ENCODE data around the gene PLXNA1. TPM values are rescaled to one million over a fixed set of nuclear protein-coding genes. Genes with fewer than 3 reads are reported as not detected.

Gene PLXNA1
- total RNA-seq, 1 donor from 2014 or later: 34.7 TPM

DNA sequence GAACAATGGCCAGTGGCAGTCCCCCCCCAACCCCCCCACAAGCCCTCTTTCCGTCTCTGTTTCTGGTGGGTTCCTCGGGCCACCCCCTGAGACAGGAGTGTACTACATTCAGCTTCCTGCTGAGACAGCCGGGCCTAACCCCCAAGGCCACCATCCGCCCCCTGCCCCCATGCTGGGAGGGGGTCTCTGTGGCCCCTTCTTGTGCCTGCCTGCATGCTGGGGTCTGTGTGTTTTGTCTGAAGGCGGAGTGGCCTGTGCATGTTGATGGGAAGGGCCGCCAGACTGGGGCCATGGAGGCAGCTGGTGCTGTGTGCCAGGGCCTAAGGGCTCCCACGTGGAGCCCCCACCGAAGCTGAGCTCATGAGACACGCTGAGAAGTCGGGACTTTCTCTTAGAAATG is 26.6 kb downstream of the PLXNA1 start:
- DNase-seq (ENCODE audit: low spot score): no peak
- Histone ChIP-seq H3K4me3 (no peak overlapping the region), H3K4me1 (no peaks in the 10 kb centered on the region), H3K79me2 (ENCODE audit: low read depth) (no peaks in the 10 kb centered on the region), H3F3A (ENCODE audit: low read depth) (no peaks in the 10 kb centered on the region), H3K36me3 (no peaks in the 10 kb centered on the region), H3K9me3 (ENCODE audit: low read depth) (no peaks in the 10 kb centered on the region), H2AFZ (replicated peaks) (no peak overlapping the region), H3K4me2 (no peak overlapping the region), H3K9ac (no peak overlapping the region), H3K27me3 (no peaks in the 10 kb centered on the region), H3K27ac (no peak overlapping the region), H4K20me1 (ENCODE audit: low read depth) (peaks cover 43% of the 10 kb centered on the region)
- Mint-ChIP-seq H3K4me1 (peaks cover 21% of the 10 kb centered on the region), H3K27me3 (ENCODE audit: insufficient read depth, low read depth) (peaks cover 2% of the 10 kb centered on the region), H3K27ac (peak overlapping the region; percentile 76), H3K9me3 (no peaks in the 10 kb centered on the region), H3K4me3 (no peak overlapping the region), H3K36me3 (peaks cover 11% of the 10 kb centered on the region)
- TF ChIP-seq EZH2 (IDR thresholded peaks at IDR 0.05) (no peak), EZH2phosphoT487 (IDR thresholded peaks at IDR 0.05) (no peak)
- TF ChIP-seq, protein P1, sequence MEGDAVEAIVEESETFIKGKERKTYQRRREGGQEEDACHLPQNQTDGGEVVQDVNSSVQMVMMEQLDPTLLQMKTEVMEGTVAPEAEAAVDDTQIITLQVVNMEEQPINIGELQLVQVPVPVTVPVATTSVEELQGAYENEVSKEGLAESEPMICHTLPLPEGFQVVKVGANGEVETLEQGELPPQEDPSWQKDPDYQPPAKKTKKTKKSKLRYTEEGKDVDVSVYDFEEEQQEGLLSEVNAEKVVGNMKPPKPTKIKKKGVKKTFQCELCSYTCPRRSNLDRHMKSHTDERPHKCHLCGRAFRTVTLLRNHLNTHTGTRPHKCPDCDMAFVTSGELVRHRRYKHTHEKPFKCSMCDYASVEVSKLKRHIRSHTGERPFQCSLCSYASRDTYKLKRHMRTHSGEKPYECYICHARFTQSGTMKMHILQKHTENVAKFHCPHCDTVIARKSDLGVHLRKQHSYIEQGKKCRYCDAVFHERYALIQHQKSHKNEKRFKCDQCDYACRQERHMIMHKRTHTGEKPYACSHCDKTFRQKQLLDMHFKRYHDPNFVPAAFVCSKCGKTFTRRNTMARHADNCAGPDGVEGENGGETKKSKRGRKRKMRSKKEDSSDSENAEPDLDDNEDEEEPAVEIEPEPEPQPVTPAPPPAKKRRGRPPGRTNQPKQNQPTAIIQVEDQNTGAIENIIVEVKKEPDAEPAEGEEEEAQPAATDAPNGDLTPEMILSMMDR (IDR thresholded peaks at IDR 0.05): no peak

- Histone ChIP-seq H2AFZ (replicated peaks) (no peak overlapping the region), H3K4me3 (no peak overlapping the region), H4K20me1 (ENCODE audit: low read depth) (peaks cover 53% of the 10 kb centered on the region), H3K79me2 (ENCODE audit: low read depth) (no peaks in the 10 kb centered on the region), H3K36me3 (no peaks in the 10 kb centered on the region), H3F3A (ENCODE audit: low read depth) (no peaks in the 10 kb centered on the region), H3K9me3 (ENCODE audit: low read depth) (no peaks in the 10 kb centered on the region), H3K4me2 (no peak overlapping the region), H3K4me1 (no peaks in the 10 kb centered on the region), H3K27ac (no peak overlapping the region), H3K27me3 (no peaks in the 10 kb centered on the region), H3K9ac (no peak overlapping the region)
- H3K27me3 Mint-ChIP-seq (ENCODE audit: insufficient read depth, low read depth): peaks cover 2% of the 10 kb centered on the region
- H3K9me3 Mint-ChIP-seq: no peaks in the 10 kb centered on the region
- peaks cover 35% of the 10 kb centered on the region for H3K4me1 Mint-ChIP-seq
- H3K4me3 Mint-ChIP-seq: no peak overlapping the region
- no peak overlapping the region for H3K27ac Mint-ChIP-seq
- H3K36me3 Mint-ChIP-seq: peaks cover 11% of the 10 kb centered on the region
- TF ChIP-seq EZH2 (IDR thresholded peaks at IDR 0.05): no peak
- no peak for TF ChIP-seq EZH2phosphoT487 (IDR thresholded peaks at IDR 0.05)
- no peak for DNase-seq (ENCODE audit: low spot score)
These were observed 28.5 kb downstream of the PLXNA1 start for GRCh38 chr3:127011270-127011992.

GRCh38 chr3:127012091-127012490 is 29.2 kb downstream of the PLXNA1 start:
- Mint-ChIP-seq H3K27ac (no peak overlapping the region), H3K27me3 (ENCODE audit: insufficient read depth, low read depth) (peaks cover 2% of the 10 kb centered on the region), H3K4me1 (peaks cover 36% of the 10 kb centered on the region), H3K36me3 (peaks cover 7% of the 10 kb centered on the region), H3K9me3 (no peaks in the 10 kb centered on the region), H3K4me3 (no peak overlapping the region)
- Histone ChIP-seq H3F3A (ENCODE audit: low read depth) (no peaks in the 10 kb centered on the region), H3K9ac (no peak overlapping the region), H3K79me2 (ENCODE audit: low read depth) (no peaks in the 10 kb centered on the region), H2AFZ (replicated peaks) (no peak overlapping the region), H3K4me3 (no peak overlapping the region), H3K36me3 (no peaks in the 10 kb centered on the region), H3K27ac (no peak overlapping the region), H3K9me3 (ENCODE audit: low read depth) (no peaks in the 10 kb centered on the region), H3K27me3 (no peaks in the 10 kb centered on the region), H3K4me2 (no peak overlapping the region), H4K20me1 (ENCODE audit: low read depth) (peaks cover 53% of the 10 kb centered on the region), H3K4me1 (no peaks in the 10 kb centered on the region)
- TF ChIP-seq EZH2phosphoT487 (IDR thresholded peaks at IDR 0.05) (no peak), EZH2 (IDR thresholded peaks at IDR 0.05) (no peak)
- TF ChIP-seq, protein P1 (IDR thresholded peaks at IDR 0.05): no peak
- DNase-seq (ENCODE audit: low spot score): no peak

GRCh38 chr3:127013181-127013580 is 30.3 kb downstream of the PLXNA1 start:
- no peaks in the 10 kb centered on the region for H3K27me3 ChIP-seq
- no peaks in the 10 kb centered on the region for H3K36me3 ChIP-seq
- no peak overlapping the region for H3K4me3 Mint-ChIP-seq
- H4K20me1 ChIP-seq (ENCODE audit: low read depth): peaks cover 48% of the 10 kb centered on the region
- H3K4me1 ChIP-seq: no peaks in the 10 kb centered on the region
- no peak overlapping the region for H2AFZ ChIP-seq (replicated peaks)
- DNase-seq (ENCODE audit: low spot score): no peak
- no peak overlapping the region for H3K4me3 ChIP-seq
- H3K79me2 ChIP-seq (ENCODE audit: low read depth): no peaks in the 10 kb centered on the region
- no peaks in the 10 kb centered on the region for H3K9me3 Mint-ChIP-seq
- no peak overlapping the region for H3K4me2 ChIP-seq
- no peak overlapping the region for H3K9ac ChIP-seq
- TF ChIP-seq EZH2phosphoT487 (IDR thresholded peaks at IDR 0.05) (no peak), EZH2 (IDR thresholded peaks at IDR 0.05) (no peak)
- TF ChIP-seq, protein P1 (IDR thresholded peaks at IDR 0.05): no peak
- H3K27ac Mint-ChIP-seq: no peak overlapping the region
- H3K4me1 Mint-ChIP-seq: peaks cover 34% of the 10 kb centered on the region
- H3K27ac ChIP-seq: no peak overlapping the region
- H3K27me3 Mint-ChIP-seq (ENCODE audit: insufficient read depth, low read depth): no peaks in the 10 kb centered on the region
- H3K36me3 Mint-ChIP-seq: peaks cover 7% of the 10 kb centered on the region
- no peaks in the 10 kb centered on the region for H3F3A ChIP-seq (ENCODE audit: low read depth)
- H3K9me3 ChIP-seq (ENCODE audit: low read depth): no peaks in the 10 kb centered on the region

All from neural progenitor cell (in vitro differentiated cells).